ENCODE measurements around the gene FNIP2. TPM values are rescaled to one million over a fixed set of nuclear protein-coding genes. Genes with fewer than 3 reads are reported as not detected.
"Not testable (repeated sequence)": the region's sequence is repeated elsewhere in the genome, so short reads cannot be mapped to it uniquely, and the experiment has no call there.

FNIP2 gene
- total and polyA plus RNA-seq, 10 of the 15 experiments (the other 5 are each of a cell fraction or from before 2014, with no cell fraction given), result 0.03 to 0.38 (median 0.15) TPM

DNA sequence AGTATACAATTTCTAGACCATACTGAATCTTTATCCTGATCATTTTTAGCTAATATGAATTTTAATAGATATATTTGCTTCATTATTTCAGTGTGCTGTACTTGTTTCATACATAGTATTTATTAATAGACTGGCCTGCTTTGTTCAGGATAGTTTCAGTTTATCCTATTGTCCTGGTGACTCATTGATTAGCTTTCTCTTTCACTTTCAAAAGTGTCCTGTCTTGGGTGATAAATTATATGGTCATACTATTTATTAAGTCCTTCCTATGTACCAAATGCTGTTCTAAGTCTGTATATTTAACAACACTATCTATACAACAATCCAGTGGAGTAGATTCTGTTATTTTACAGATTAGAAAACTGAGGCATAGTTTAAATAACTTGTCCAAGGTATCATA is 180.3 kb downstream of the FNIP2 start (continued):
- TF ChIP-seq, protein P1, sequence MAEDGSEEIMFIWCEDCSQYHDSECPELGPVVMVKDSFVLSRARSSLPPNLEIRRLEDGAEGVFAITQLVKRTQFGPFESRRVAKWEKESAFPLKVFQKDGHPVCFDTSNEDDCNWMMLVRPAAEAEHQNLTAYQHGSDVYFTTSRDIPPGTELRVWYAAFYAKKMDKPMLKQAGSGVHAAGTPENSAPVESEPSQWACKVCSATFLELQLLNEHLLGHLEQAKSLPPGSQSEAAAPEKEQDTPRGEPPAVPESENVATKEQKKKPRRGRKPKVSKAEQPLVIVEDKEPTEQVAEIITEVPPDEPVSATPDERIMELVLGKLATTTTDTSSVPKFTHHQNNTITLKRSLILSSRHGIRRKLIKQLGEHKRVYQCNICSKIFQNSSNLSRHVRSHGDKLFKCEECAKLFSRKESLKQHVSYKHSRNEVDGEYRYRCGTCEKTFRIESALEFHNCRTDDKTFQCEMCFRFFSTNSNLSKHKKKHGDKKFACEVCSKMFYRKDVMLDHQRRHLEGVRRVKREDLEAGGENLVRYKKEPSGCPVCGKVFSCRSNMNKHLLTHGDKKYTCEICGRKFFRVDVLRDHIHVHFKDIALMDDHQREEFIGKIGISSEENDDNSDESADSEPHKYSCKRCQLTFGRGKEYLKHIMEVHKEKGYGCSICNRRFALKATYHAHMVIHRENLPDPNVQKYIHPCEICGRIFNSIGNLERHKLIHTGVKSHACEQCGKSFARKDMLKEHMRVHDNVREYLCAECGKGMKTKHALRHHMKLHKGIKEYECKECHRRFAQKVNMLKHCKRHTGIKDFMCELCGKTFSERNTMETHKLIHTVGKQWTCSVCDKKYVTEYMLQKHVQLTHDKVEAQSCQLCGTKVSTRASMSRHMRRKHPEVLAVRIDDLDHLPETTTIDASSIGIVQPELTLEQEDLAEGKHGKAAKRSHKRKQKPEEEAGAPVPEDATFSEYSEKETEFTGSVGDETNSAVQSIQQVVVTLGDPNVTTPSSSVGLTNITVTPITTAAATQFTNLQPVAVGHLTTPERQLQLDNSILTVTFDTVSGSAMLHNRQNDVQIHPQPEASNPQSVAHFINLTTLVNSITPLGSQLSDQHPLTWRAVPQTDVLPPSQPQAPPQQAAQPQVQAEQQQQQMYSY (CRISPR knock-in tag; IDR thresholded peaks at IDR 0.05), result no peak

DNA sequence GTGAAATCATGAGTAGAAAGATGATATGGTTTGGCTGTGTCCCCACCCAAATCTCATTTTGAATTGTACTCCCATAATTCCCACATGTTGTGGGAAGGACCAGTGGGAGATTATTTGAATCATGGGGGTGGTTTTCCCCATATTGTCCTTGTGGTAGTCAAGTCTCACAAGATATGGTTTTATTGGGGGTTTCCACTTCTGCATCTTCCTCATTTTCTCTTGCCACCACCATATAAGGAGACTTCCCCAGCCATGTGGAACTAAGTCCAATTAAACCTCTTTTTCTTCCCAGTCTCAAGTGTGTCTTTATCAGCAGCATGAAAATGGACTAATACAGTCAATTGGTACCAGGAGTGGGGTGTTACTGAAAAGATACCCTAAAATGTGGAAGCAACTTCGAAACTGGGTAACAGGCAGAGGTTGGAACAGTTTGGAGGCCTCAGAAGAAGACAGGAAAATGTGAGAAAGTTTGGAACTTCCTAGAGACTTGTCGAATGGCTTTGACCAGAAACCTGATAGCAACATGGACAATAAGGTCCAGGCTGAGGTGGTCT is 183.5 kb downstream of the FNIP2 start:
- intact Hi-C loops (cut with micrococcal nuclease; ENCODE audit: unreplicated experiment); BruUV-seq (replicated peaks): not testable (repeated sequence)

DNA sequence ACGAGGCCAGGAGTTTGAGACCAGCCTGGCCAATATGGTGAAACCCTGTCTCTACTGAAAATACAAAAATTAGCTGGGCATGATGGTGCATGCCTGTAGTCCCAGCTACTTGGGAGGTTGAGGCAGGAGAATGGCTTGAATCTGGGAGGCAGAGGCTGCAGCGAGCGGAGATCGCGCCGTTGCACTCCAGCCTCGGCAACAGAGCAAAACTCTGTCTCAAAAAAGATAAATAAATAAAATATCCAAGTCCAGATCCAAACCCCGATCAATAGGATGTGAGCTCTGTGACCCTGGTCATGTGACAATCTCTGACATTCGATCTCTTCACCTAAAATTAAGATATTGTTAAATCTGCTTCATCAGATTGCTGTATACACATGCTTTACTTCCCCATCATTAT is 187.5 kb downstream of the FNIP2 start:
- H3K36me3 ChIP-seq (ENCODE audit: control insufficient read depth in 2 of 2, insufficient read depth in 2 of 2, low read length in 1 of 2); H2AFZ ChIP-seq (ENCODE audit: control insufficient read depth, low read depth, low read length); CTCF ChIA-PET; H3K4me1 ChIP-seq (ENCODE audit: control insufficient read depth, insufficient read depth, low read length); in situ Hi-C loops (cut with MboI); H3K27me3 ChIP-seq (replicated peaks in 1 of 2; ENCODE audit: control insufficient read depth in 2 of 2, insufficient read depth in 2 of 2, low read length in 1 of 2); H3K9ac ChIP-seq (ENCODE audit: control insufficient read depth, insufficient read depth, low read length); H3K79me2 ChIP-seq (ENCODE audit: control insufficient read depth, insufficient read depth, low read length); BruUV-seq (replicated peaks); POLR2A ChIA-PET; intact Hi-C loops (cut with micrococcal nuclease; ENCODE audit: unreplicated experiment); ATAC-seq; RAD21 ChIA-PET (ENCODE audit: unreplicated experiment); SMC1A ChIA-PET (ENCODE audit: uncharacterized antibody, unreplicated experiment); H4K20me1 ChIP-seq (ENCODE audit: control insufficient read depth, insufficient read depth); FAIRE-seq; H3K4me3 ChIP-seq; H3K9me3 ChIP-seq (replicated peaks; ENCODE audit: control insufficient read depth, insufficient read depth, low read length); H3K4me2 ChIP-seq (ENCODE audit: control insufficient read depth, insufficient read depth); DNase-seq (ENCODE audit: low read depth, low spot score); H3K27ac ChIP-seq (ENCODE audit: control insufficient read depth, insufficient read depth): not testable (repeated sequence)
- WGBS (ENCODE audit: insufficient coverage, insufficient replicate concordance, low lambda C conversion rate, missing lambda C conversion rate), result 71% methylated on average over 9 of the region's 9 CpGs

More for the DNA sequence above, 183.5 kb downstream of the FNIP2 start:
- H3K27ac ChIP-seq (ENCODE audit: control insufficient read depth, insufficient read depth); H3K4me2 ChIP-seq (ENCODE audit: control insufficient read depth, insufficient read depth); H4K20me1 ChIP-seq (ENCODE audit: control insufficient read depth, insufficient read depth); SMC1A ChIA-PET (ENCODE audit: uncharacterized antibody, unreplicated experiment); RAD21 ChIA-PET (ENCODE audit: unreplicated experiment); H3K9ac ChIP-seq (ENCODE audit: control insufficient read depth, insufficient read depth, low read length); ATAC-seq; H3K4me1 ChIP-seq (ENCODE audit: control insufficient read depth, insufficient read depth, low read length); H3K27me3 ChIP-seq (replicated peaks in 1 of 2; ENCODE audit: control insufficient read depth in 2 of 2, insufficient read depth in 2 of 2, low read length in 1 of 2); CTCF ChIA-PET; in situ Hi-C loops (cut with MboI); H3K4me3 ChIP-seq; H3K36me3 ChIP-seq (ENCODE audit: control insufficient read depth in 2 of 2, insufficient read depth in 2 of 2, low read length in 1 of 2); H3K79me2 ChIP-seq (ENCODE audit: control insufficient read depth, insufficient read depth, low read length); DNase-seq (ENCODE audit: low read depth, low spot score); FAIRE-seq; H2AFZ ChIP-seq (ENCODE audit: control insufficient read depth, low read depth, low read length); POLR2A ChIA-PET; H3K9me3 ChIP-seq (replicated peaks; ENCODE audit: control insufficient read depth, insufficient read depth, low read length): not testable (repeated sequence)
- WGBS (ENCODE audit: insufficient coverage, insufficient replicate concordance, low lambda C conversion rate, missing lambda C conversion rate), result 0% methylated on average over 2 of the region's 2 CpGs

DNA sequence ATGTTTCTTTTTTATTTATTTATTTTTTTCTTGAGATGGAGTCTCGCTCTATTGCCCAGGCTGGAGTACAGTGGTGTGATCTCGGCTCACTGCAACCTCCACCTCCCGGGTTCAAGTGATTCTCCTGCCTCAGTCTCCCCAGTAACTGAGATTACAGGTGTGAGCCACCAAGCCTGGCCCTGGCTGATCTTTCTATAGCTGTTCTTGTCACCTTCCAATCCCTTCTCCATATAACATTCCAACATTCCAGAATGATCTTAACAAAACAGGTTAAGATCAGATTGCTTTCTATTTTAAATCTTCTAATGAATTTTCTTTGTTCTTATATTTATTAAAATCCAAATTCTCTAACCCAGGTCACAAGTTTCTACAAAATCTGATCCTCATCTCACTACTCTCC is 188.1 kb downstream of the FNIP2 start:
- H3K4me3 ChIP-seq; H3K27me3 ChIP-seq (replicated peaks in 1 of 2; ENCODE audit: control insufficient read depth in 2 of 2, insufficient read depth in 2 of 2, low read length in 1 of 2); H3K4me1 ChIP-seq (ENCODE audit: control insufficient read depth, insufficient read depth, low read length); H2AFZ ChIP-seq (ENCODE audit: control insufficient read depth, low read depth, low read length); ATAC-seq; H3K36me3 ChIP-seq (ENCODE audit: control insufficient read depth in 2 of 2, insufficient read depth in 2 of 2, low read length in 1 of 2); H4K20me1 ChIP-seq (ENCODE audit: control insufficient read depth, insufficient read depth); H3K79me2 ChIP-seq (ENCODE audit: control insufficient read depth, insufficient read depth, low read length); intact Hi-C loops (cut with micrococcal nuclease; ENCODE audit: unreplicated experiment); H3K9me3 ChIP-seq (replicated peaks; ENCODE audit: control insufficient read depth, insufficient read depth, low read length); RAD21 ChIA-PET (ENCODE audit: unreplicated experiment); H3K4me2 ChIP-seq (ENCODE audit: control insufficient read depth, insufficient read depth); H3K9ac ChIP-seq (ENCODE audit: control insufficient read depth, insufficient read depth, low read length); CTCF ChIA-PET; SMC1A ChIA-PET (ENCODE audit: uncharacterized antibody, unreplicated experiment); POLR2A ChIA-PET; in situ Hi-C loops (cut with MboI); BruUV-seq (replicated peaks); DNase-seq (ENCODE audit: low read depth, low spot score); FAIRE-seq; H3K27ac ChIP-seq (ENCODE audit: control insufficient read depth, insufficient read depth): not testable (repeated sequence)
- 70% methylated on average over 3 of the region's 3 CpGs for WGBS (ENCODE audit: insufficient coverage, insufficient replicate concordance, low lambda C conversion rate, missing lambda C conversion rate)

Data from GM12878 (cell line).